ENCODE data around the gene ITIH5. TPM values are rescaled to one million over a fixed set of nuclear protein-coding genes. Genes with fewer than 3 reads are reported as not detected.

Gene ITIH5
- total and polyA plus RNA-seq, 2 donors from 2014 or later: 13.1 to 23.3 TPM

DNA sequence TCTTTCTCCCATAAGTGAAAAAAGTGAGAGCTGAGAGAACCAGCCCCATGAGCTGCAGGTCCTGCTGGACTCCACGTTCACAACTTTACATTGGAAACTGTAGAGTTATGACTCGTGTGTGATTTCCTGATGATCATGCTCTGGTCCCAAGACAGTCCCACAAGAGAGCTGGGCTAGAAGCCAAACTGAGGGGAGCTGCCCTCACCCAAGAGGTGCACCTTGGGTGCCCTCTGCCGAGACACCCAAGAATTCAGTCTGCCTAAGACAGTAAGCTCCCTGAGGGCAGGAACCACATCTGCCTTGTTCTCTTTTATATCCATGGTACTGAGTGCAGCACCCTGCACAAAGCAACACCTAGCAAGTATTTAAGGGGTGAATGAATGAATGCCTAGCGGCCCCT is 143.1 kb downstream of the ITIH5 start:
- Histone ChIP-seq H3K9me3 (ENCODE audit: control insufficient read depth in 2 of 3, insufficient read depth in 1 of 3, low read length in 3 of 3) (no peaks in the 10 kb centered on the region), H3K27ac (ENCODE audit: low read depth in 2 of 2, low read length in 2 of 2) (no peak overlapping the region), H3K4me3 (ENCODE audit: low read length in 3 of 3) (no peak overlapping the region), H3K9ac (ENCODE audit: low read length in 3 of 3) (no peak overlapping the region), H3K4me1 (ENCODE audit: control insufficient read depth in 2 of 3, insufficient read depth in 2 of 3, low read depth in 1 of 3, low read length in 3 of 3) (no peaks in the 10 kb centered on the region), H3K36me3 (ENCODE audit: control insufficient read depth in 2 of 3, insufficient read depth in 3 of 3, low read length in 3 of 3) (no peaks in the 10 kb centered on the region), H3K27me3 (ENCODE audit: control insufficient read depth, insufficient read depth, low read length) (peaks cover 11% of the 10 kb centered on the region)
- intact Hi-C loops (cut with DNase I): loop anchor here (5.0 kb wide), 1 partner anchor 154 kb away; no protein-coding TSS in a partner anchor
- FAIRE-seq (no peak), DNase-seq (no peak)
- no peak for TF ChIP-seq CTCF (IDR thresholded peaks at IDR 0.05; ENCODE audit: borderline replicate concordance, extremely low read depth, insufficient read depth)

DNA sequence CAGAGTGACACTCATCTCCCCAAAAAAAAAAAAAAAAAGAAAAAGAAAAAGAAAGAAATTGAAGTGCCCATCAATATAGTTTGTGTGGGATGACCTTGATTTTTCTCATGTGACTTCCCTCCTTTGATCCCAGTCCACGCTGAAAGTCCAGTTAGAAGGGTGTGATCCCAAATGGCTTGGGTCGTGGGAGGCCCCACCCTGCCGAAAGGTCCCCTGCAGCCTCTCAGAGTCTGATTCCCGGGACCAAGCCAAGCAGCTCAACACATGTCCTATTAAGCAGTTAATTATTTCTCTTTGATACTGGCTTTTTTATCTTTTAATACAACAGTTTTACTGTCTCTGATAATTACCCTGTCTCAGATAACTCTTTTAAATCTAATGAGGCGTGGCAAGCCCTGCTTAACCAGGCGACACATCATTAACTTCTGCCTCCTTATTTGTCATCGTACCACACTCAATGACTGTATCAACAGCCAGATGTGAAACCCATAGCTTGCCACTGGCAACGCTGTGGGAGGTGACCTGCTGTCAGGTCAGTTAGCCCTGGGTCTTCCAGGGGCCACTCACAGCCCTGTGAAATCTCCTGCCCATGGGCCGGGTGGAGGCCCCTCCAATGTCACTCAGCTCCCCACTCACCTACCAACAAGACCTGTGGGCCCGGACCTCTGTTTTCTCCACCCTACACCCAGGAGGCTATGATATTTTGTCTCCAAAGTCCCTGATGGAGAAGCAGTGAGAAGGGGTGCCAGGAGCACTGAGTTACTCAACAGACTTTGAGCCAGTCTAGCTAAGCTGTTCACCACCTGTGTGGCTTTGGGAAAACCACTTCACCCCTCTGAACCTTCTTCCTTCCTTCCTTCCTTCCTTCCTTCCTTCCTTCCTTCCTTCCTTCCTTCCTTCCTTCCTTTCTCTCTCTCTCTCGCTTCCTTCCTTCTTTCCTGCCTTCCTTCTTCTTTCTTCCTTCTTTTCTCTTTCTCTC is 146.0 kb downstream of the ITIH5 start:
- H3K4me1 ChIP-seq (ENCODE audit: control insufficient read depth in 2 of 3, insufficient read depth in 2 of 3, low read depth in 1 of 3, low read length in 3 of 3): no peaks in the 10 kb centered on the region
- FAIRE-seq: no peak
- no peak for TF ChIP-seq CTCF (IDR thresholded peaks at IDR 0.05; ENCODE audit: borderline replicate concordance, extremely low read depth, insufficient read depth)
- DNase-seq: peak in 4 of 5 donors; percentile 78 to 93 (median 84)
- no peak overlapping the region for H3K4me3 ChIP-seq (ENCODE audit: low read length in 3 of 3)
- H3K9me3 ChIP-seq (ENCODE audit: control insufficient read depth in 2 of 3, insufficient read depth in 1 of 3, low read length in 3 of 3): no peaks in the 10 kb centered on the region
- no peak overlapping the region for H3K9ac ChIP-seq (ENCODE audit: low read length in 3 of 3)
- no peaks in the 10 kb centered on the region for H3K36me3 ChIP-seq (ENCODE audit: control insufficient read depth in 2 of 3, insufficient read depth in 3 of 3, low read length in 3 of 3)
- peaks cover 11% of the 10 kb centered on the region for H3K27me3 ChIP-seq (ENCODE audit: control insufficient read depth, insufficient read depth, low read length)
- intact Hi-C loops (cut with DNase I): loop anchor here (5.0 kb wide), 1 partner anchor 157 kb away; no protein-coding TSS in a partner anchor
- H3K27ac ChIP-seq (ENCODE audit: low read depth in 2 of 2, low read length in 2 of 2): no peak overlapping the region

DNA sequence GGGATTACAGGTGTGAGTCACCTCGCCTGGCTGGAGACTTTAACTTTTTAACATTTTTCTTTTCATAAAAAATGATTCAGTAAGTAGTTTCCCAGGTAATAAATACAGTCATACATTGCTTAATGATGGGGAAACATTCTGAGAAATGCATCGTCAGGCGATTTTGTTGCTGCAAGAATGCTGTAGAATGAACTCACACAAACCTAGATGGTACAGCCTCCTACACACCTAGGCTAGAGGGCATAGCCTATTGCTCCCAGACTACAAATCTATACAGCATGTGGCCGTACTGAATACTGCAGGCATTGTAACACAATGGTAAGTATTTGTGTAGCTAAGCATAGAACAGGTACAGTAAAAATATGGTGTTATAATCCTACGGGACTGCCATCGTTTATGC is 147.4 kb downstream of the ITIH5 start:
- FAIRE-seq (no peak), DNase-seq (no peak)
- Histone ChIP-seq H3K36me3 (ENCODE audit: control insufficient read depth in 2 of 3, insufficient read depth in 3 of 3, low read length in 3 of 3) (no peaks in the 10 kb centered on the region), H3K4me1 (ENCODE audit: control insufficient read depth in 2 of 3, insufficient read depth in 2 of 3, low read depth in 1 of 3, low read length in 3 of 3) (no peaks in the 10 kb centered on the region), H3K9me3 (ENCODE audit: control insufficient read depth in 2 of 3, insufficient read depth in 1 of 3, low read length in 3 of 3) (no peaks in the 10 kb centered on the region), H3K27me3 (ENCODE audit: control insufficient read depth, insufficient read depth, low read length) (peaks cover 11% of the 10 kb centered on the region), H3K9ac (ENCODE audit: low read length in 3 of 3) (no peak overlapping the region), H3K27ac (ENCODE audit: low read depth in 2 of 2, low read length in 2 of 2) (no peak overlapping the region), H3K4me3 (ENCODE audit: low read length in 3 of 3) (no peak overlapping the region)
- TF ChIP-seq CTCF (IDR thresholded peaks at IDR 0.05; ENCODE audit: borderline replicate concordance, extremely low read depth, insufficient read depth): no peak
- intact Hi-C loops (cut with DNase I): no loop called here
